GM11168 (cell line): Measurements from ENCODE around the gene C3orf20.

ENCODE experiments used
- in situ Hi-C: fragments of 300-500 bp; cut with MboI; formaldehyde crosslinking; loops from one replicate; pipeline ENCODE4 v1.12.0; 2022; ENCODE audit warnings: low sequenced_read_pairs; ENCODE audit not compliant: unreplicated experiment

Gene C3orf20

GRCh38 chr3:14674841-14675240 is at the start of gene C3orf20:
Gene C3orf20 (plus strand): TSS chr3:14675141. CDS start chr3:14682714, 7,573 bp downstream.
- in situ Hi-C loops = loop anchor here (5.0 kb wide), 1 partner anchor 107 kb away; no protein-coding TSS in a partner anchor

GRCh38 chr3:14625443-14625842 is 49.5 kb upstream of the C3orf20 start:
- in situ Hi-C loops = no loop called here

GRCh38 chr3:14627815-14628214 is 47.1 kb upstream of the C3orf20 start:
- in situ Hi-C loops = no loop called here

- in situ Hi-C loops = no loop called here
Measured at GRCh38 chr3:14628406-14628805, 46.5 kb upstream of the C3orf20 start.

DNA sequence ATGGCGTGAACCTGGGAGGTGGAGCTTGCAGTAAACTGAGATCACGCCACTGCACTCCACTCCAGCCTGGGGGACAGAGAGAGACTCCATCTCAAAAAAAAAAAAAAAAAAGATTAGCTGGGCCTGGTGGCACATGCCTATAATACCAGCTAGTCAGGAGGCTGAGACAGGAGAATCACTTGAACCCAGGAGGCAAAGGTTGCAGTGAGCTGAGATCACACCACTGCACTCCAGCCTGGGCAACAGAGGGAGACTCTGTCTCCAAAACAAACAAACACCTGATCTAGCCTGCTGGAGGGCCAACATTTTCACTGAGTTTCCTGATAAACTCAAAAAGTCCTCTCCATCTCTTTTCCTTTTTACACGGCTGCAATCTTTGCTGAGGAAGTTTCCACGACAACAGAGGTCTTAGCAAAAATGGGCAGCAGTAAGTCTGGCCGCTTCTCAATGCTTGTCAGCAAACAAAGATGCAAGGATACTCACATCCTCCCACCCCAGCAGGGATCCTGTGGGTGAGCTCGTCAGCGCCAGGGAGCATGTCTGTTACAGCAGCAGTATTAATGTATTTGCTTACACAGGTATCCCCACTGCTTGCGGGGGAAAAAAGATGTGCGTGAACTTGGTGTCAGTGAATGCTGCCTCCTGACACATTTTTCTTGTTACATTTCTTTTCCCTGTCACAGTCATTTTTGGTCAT is 44.4 kb upstream of the C3orf20 start:
- in situ Hi-C loops = no loop called here

GRCh38 chr3:14631101-14631497 is 43.8 kb upstream of the C3orf20 start:
- in situ Hi-C loops = no loop called here

DNA sequence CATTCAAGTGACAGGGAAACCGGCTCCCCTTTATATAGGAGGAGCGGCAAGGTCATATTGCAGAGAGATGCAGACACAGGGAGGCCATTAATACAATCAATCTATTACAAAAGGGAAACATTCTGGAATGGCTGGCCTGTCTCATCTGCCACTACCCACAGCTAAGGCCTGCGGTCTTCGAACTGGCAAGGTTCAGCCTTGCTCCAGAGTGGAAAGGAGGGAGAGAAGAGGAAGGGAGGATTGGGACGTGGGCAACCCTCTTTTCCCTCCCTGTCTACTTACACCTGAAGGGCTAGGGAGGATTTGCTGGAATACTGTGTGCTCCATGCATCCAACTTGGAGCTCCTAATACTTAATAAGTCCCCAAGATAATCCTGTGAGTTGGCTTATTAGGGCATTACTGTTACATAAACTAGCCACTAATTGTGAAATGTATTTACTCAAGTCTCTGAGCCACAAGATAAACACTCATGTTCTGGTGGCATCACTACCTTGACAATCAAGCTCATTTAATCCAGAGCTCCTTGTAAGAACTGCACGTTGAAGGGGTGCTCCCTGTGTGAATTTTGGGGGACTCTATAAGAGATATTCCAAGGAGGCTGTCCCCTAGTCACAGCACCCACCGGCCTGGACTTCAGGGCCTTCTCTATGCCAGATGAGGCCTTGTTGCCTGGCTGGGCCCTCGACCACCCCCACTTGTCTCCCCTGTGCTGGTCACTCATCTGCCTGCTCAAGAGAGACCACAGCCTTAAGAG is 43.1 kb upstream of the C3orf20 start:
- in situ Hi-C loops = no loop called here

DNA sequence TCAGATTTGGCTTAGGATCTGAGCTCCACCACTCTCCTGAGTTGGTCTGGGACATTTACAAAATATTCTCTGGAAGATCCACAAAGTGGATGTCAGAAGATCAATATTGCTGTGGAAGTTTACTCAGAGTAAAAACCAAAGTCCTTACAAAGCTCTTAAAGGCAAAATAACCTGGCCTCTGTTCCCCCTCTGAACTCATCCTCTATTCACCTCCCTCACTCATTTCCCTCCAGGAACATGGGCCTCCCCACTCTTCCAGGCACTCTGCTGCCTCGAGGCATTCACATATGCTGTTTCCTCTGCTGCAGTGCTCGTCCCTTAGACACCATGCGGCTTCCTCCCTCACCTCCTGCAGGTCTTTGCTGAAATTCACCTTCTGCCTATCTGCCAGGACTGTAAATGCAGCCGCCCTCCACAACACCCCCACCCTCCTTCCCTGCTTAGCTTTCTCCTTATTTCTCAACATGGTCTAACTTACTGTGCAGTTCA is 42.5 kb upstream of the C3orf20 start:
- in situ Hi-C loops = no loop called here

DNA sequence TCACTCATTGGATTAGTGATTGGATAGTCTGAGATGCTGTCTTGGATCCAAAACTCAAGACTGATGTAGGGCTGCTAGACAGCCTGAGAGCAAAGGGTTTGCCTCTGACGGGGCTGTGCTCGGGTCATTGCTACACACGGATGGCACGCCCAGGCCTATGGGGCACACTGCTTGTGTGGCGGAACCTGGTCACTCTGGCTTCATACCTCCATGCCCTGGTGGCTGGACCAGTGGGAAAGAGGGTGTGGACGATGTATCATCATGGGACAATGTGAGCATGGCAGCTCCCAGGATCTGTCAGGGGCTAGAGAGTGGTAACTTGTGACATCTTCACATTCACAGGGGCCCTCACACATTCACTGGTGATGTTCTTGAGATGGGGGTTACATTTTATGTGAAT is 41.5 kb upstream of the C3orf20 start:
- in situ Hi-C loops = no loop called here

- in situ Hi-C loops = no loop called here
Measured at GRCh38 chr3:14633819-14634424, 41.0 kb upstream of the C3orf20 start.

- in situ Hi-C loops = loop anchor here (5.0 kb wide), 1 partner anchor 282 kb away; no protein-coding TSS in a partner anchor
Measured at GRCh38 chr3:14634763-14635400, 40.1 kb upstream of the C3orf20 start.

DNA sequence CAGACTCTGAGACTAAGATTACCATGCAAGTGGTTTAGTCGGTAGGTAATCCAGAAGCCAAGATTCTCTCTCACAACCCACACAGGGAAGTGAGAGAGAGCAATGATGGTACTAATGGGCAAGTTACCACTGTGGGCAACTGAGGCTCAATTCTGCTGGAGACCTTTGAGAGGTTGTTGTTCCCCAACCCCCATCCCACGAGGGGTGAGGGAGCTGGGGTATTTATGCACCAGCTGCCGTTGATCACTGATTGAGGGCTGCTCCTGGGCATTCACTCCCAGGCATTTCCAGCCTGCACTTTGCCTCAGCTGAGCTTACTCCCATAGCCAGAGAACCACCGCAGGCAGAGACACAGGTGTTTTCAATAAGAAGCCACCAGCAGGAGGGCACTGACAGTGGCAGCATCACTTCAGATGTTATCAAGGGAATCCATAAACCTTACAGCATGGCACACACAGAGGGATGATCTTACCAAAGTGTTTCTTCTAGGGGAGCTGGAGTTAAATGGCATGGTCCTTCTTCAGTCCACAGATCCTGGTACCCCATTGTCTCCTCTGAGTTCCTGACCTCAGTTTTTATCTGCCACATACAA is 38.3 kb upstream of the C3orf20 start:
- in situ Hi-C loops = loop anchor here (5.0 kb wide), 1 partner anchor 281 kb away; no protein-coding TSS in a partner anchor

DNA sequence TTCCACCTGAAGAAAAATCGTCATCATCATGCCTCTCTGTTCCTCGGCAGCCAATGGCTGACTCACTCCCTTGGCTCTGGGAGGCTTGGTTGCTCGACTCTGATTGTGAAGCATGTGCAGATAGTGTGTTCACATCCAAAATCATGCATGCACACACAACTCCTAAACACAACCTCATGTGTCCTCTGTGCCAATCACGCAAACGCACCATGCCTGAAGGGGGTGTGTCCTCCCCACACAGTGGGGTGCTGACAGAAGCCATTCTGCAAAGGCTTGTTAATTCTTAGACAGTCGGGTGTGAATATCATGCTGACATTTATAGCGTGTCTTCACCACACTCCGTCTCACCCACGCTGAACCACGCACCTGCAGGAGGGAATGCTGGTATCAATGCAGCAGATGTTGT is 34.8 kb upstream of the C3orf20 start:
- in situ Hi-C loops = no loop called here

DNA sequence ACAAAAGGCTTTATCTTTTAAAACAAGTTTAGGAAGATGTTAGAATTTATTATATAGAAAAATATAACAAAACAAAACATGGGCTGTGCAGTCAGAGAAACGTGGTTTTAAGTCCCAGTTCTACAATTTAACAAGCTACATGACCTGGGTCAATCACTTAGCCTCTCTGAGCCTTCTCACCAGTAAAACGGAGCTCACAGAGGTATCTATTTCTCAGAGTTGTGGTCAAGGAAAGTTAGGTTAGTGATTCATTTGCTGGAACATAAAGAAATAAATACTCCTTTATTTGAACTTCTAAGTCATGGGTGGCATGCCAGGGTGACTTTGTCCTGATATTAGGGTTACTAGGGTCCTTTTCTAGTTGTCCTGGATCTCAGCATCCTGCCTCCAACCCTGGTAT is 34.2 kb upstream of the C3orf20 start:
- in situ Hi-C loops = no loop called here

DNA sequence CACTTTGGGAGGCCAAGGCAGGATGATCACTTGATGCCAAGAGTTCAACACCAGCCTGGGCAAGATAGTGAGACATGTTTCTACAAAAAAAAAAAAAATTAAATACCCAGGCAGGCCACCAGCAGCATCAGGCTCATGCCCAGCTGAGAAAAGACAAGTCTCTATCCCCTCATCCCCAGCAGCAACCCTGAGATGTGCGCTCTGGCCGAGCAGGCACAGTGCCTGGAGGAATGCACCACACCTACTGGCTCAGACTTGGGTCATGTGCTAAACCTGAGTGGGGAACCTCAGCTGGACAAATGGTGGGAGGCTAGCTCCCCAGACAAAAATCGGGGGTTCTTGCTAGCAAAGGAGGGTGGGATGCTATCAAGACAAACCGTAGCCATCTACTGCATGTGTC is 33.6 kb upstream of the C3orf20 start:
- in situ Hi-C loops = no loop called here

DNA sequence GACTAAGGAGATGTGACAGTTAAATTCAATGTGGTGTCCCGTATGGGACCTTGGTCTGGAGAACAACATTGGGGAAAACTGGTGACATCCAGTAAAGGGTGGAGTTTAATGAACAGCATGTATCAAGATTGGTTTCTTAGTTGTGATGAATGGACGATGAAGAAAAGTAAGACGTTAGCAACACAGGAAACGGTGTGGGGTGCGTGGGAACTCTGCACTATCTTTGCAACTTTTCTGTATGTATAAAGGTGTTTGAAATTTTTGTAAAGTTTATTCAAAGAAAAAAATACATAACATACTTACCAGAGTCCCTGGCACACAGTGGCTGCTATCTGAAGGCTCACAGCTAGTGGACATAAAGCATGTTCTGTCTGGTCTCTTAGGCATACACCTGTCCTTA is 29.5 kb upstream of the C3orf20 start:
- in situ Hi-C loops = no loop called here

DNA sequence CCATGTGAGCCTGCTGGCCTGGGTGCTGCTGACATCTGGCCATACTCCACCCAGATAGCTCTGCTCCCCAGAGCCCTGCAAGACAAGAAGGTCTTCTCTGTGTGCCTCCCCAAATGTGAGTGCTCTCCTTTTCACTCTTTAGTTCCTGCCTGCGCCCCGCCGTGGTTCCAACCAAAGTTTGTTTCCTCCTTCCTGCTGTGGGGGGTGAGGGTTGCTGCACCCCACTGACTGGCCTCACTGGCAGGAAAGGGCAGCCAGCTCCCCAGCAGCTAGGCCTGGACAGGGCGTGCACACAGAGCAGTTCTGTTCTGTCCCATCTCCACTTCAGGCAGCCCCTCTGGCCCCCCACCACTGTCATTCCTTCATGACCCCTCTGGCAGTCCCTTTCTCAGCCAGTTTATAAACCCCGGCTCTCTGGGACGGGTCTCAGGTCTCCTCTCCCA is 28.8 kb upstream of the C3orf20 start:
- in situ Hi-C loops = no loop called here

DNA sequence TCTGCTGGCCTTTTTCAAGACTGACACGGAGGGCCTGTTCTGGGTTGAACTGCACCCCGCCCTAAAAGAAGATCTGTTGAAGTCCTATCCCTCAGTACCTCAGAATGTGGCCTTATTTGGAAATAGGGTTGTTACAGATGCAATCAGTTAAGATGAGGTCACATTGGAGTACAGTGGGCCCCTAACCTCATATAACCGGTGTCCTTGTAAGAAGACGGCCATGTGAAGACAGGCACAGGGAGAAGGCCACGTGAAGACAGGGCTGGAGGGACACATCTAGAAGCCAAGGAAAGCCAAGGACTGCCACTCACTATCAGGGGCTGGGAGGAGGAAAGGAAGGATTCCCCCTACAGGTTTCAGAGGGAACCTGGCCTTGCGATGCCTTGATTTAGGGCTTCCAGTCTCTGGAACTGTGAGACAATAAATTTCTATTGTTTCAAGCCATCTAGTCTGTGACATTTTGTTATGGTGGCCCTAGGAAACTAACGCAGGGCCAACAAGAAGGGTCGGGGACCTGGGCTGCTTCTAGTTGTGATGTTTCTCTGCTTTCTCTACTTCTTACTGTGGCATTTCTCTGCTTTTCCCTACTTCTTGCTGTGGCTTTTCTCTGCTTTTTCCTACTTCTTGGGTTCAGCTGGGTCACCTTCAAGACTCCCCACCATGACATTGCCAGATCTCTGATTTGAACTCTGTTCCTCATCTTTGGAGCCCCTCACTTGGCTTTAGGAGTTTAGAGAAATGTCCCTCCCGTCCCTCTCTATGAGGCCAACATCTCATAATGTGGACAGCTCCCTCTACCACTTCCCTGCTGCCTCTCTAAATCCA is 28.1 kb upstream of the C3orf20 start:
- in situ Hi-C loops = no loop called here
